ENCODE measurements around the gene PAPOLA.

Gene PAPOLA

DNA sequence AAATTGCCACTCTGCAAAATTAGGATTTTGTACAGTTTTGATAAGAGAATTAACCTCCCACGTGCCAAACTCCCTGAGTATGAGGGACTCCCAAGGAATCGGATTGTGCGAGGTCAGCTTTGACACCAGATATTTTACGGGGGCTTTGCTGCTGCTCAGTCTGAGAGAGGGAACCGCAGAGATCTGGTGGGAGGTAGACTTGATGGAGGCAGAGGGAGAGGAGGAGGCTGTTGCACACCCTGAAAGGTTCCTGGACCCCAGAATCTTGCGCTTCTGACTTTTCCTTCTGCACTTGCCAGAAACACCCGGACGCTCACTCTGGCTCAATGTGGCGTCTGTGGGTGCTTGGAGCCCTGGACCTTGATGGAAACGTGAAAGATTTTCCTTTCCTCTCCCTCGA is 83.9 kb downstream of the PAPOLA start:
- no peak for DNase-seq (ENCODE audit: low read depth)

GRCh38 chr14:96586921-96587822 is 85.0 kb downstream of the PAPOLA start:
- DNase-seq (ENCODE audit: low read depth) = no peak

- no peak for DNase-seq (ENCODE audit: low read depth)
Measured at GRCh38 chr14:96587823-96588385, 85.7 kb downstream of the PAPOLA start.

DNA sequence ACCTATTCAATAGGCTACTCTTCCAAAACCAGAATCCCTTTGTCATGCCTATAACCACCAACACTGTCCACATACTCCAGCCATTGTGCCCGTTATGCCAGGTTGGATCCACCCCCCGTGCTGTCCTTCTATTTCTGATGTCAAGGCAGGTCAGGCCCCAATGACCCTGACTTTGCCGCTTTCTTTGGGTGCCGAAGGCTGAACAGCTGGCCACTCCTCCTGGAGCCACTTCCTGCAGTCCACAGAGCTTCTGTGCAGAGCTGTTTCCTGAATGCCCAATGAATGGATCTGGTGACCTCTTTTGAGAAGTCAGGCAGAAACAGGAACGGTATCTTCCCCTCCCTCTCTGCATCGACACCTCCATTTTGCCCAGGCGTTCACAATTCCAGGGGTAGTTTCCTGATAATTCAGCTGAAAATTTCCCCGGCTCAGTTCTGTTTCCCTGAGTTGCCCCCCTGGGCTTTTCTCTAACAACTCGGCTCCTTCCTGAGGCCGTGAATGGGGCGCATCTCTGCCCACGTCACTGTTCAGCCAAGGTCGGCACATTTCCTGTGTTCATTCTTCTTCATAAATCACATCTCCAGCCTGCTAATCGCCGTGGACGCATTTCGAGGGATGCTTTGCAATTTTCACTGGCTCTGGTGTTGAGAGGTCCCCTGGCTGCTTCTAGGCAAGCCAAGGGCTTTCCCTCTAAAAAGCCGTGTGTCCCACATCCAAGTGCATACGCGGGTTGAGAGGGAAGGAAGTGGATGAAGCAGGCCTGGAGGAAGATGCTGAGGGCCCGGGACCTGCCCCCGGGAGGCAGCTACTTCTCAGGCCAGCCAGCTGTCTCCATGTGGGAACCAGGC is 86.5 kb downstream of the PAPOLA start:
- DNase-seq (ENCODE audit: low read depth) = no peak

GRCh38 chr14:96589577-96589976 is 87.4 kb downstream of the PAPOLA start:
- DNase-seq (ENCODE audit: low read depth) = no peak

DNA sequence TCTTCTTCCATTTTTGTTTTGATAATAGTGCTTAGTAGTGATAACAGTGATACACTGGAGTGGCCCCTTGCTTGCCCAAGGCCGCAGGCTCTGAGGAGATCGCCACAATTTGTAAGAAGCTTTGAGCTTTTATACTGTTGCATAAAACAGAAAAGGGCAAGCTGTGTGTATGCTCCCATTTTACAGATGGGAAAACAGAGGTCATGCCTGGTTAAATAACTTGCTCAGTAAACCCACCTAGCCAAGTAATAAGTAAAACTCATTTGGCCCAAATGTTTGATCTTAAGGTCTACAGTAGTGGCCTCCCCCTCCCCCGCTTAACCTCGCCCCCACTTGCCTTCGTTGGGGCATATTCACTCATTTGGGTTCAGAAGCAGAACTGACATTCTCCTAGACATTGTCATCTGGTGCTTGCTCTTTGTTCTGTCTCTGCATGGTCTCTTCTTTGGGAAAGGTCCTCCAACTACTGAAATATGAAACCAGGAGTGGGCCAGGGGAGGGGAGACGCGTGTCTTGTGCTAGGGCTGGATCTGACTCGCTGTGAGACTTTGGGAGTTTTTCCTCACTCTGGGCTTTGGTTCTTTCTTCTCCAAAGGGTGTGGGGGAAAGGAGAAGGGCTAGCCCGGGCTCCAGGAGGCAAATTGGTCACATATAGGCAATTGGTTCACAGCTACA is 88.1 kb downstream of the PAPOLA start:
- DNase-seq (ENCODE audit: low read depth) = no peak

DNA sequence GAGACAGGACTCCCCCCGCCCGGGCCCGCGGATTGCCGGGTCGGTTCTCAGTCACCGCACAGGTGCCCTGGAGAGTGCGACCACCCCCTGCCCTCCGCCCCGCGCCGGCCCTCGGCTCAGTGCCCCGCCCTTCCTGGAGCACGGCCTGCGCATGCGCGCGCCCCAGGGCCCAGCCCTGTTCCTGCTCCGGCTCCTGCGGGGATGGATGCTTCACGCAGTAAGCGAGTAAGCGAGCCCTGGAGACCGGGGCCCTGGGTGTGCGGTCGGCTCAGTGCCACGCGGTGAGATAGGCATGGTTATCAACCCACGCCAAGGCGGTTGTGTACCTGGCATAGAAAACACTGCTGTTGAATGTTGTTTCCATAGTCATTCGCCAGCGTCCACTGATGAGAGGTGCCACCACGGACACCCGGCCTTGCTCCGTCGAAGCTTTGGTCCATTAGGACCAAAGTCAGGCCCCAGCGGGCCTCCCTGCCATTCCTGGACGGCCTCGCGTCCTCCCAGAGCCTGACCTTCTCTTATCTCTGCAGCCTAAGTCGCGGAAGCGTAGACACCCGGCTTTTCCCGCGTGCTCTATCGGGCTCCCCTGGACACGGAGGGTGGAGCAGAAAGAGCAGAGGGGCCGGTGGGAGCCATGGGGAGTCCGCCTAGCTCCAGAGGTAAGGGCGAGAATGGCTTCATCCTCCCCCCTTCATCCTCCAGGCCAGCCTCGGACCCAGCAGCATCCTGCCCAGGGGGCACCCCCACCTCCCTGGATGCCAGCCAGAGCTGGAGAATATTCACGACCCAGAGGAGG is 90.6 kb downstream of the PAPOLA start:
- DNase-seq (ENCODE audit: low read depth) = no peak

DNA sequence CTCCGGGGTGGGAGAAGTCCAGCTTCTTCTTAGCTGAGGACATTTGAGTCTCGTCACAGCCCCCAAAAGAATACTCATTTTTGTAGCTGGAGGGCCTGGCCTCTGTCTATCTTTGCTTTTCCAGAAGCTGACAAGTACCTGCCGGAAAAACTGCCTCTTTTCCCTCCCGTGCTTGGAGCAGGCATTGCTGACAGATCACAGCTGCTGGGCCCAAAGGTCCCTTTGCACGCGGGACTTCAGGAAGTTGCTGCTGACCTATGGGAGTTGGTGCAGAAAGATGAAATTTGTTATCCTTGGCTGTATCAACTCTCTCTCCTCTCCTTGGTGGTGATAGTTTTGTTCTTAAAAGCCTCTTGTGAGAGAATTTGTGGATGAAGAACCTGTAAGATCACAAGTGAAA is 92.8 kb downstream of the PAPOLA start:
- DNase-seq (ENCODE audit: low read depth) = no peak

DNA sequence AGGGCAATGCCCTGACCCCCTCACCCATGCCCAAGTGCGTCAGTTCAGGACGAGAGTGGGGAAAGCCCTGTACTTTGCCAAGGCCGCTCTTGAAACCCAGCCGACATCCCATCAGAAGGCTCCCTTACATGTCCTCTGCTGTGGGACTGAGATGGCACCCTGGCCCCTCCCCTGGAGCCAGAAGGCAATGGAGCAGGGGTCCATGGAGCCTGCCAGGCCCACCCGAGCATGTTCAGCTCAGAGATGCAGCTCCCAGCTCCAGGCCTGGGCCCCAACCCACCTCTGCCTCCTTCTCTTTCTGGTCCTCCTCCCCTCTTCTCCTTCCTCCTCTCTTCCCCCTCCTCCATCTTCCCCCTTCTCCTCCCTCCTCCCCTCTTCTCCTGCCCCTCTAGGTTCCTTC is 95.5 kb downstream of the PAPOLA start:
- DNase-seq (ENCODE audit: low read depth) = no peak

- DNase-seq (ENCODE audit: low read depth) = no peak
Measured at GRCh38 chr14:96598332-96598928, 96.2 kb downstream of the PAPOLA start.

DNA sequence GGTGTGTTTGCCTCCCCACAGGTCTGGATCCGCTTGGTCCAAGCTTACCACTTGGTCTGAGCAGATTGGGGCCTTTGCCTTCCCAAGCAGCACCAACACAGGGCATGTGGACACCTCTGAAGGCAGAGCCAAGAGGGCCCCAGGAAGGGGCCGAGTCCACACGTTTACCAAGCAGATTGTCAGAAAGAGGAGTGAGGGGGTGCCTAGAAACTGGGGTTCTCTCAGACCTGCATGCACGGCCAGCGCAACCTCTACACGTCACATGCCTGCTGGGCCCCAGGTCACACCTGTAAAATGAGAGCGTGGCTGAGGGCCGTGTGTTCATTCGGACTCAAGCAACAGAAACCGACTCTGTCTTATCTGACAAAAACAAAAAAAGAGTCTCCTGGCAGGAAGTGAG is 96.9 kb downstream of the PAPOLA start:
- DNase-seq (ENCODE audit: low read depth) = no peak

- no peak for DNase-seq (ENCODE audit: low read depth)
Measured at GRCh38 chr14:96602186-96602585, 100.0 kb downstream of the PAPOLA start.

- DNase-seq (ENCODE audit: low read depth) = no peak
Measured at GRCh38 chr14:96603350-96604255, 101.4 kb downstream of the PAPOLA start.

DNA sequence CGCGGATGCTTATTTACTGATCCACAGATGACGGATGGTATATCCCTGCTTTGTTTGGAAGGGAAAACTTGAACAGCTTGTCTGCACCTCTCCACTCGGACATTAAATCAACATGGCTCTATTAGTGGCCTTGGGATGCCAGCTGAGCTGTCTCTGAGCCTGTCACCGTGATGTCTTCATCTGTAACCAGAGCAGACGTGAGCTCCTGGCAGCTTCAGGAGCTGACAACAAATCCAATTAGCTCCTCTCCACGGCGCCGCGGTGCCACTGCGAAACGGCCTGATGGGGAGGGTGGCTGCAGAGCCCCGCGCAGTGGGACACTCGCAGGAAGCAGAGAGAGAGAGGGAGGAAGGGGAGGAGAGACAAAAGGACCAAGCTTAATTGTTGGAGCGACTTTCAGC is 112.3 kb downstream of the PAPOLA start:
- no peak for DNase-seq (ENCODE audit: low read depth)

GRCh38 chr14:96616161-96616721 is 114.1 kb downstream of the PAPOLA start:
- DNase-seq (ENCODE audit: low read depth) = no peak

All from GM04503 (cell line).